ENCODE measurements around the gene FREY1. TPM values are rescaled to one million over a fixed set of nuclear protein-coding genes. Genes with fewer than 3 reads are reported as not detected.

Gene FREY1
- total and polyA plus RNA-seq, 9 of the 15 experiments (the other 6 are each of a cell fraction or from before 2014, with no cell fraction given): 0.25 to 1.5 (median 1.1) TPM; not detected in 5

- Histone ChIP-seq H3K9me1 (ENCODE audit: control insufficient read depth, insufficient read depth, low read length) (no peaks in the 10 kb centered on the region), H3K4me3 (peak overlapping the region; percentile 72), H3K4me2 (ENCODE audit: insufficient read depth, low read length) (peak overlapping the region; percentile 94), H4K20me1 (replicated peaks; ENCODE audit: control insufficient read depth, insufficient read depth, low read length) (no peaks in the 10 kb centered on the region), H3K36me3 (ENCODE audit: control insufficient read depth, insufficient read depth, low read length) (peaks cover 29% of the 10 kb centered on the region; the same call in 2 of the 3 replicates), H3K27ac (ENCODE audit: extremely low read depth, low read depth, low read length) (peak overlapping the region; percentile 88), H3K9me3 (replicated peaks; ENCODE audit: control insufficient read depth, insufficient read depth, low read depth, low read length) (no peaks in the 10 kb centered on the region), H3K9ac (ENCODE audit: insufficient read depth in 1 of 2, low read depth in 2 of 2, low read length in 2 of 2) (peak overlapping the region; percentile 79 to 93), H3K79me2 (ENCODE audit: control insufficient read depth, insufficient read depth, low read length) (peaks cover 18% of the 10 kb centered on the region), H3K27me3 (ENCODE audit: control insufficient read depth in 2 of 2, insufficient read depth in 2 of 2, low read length in 2 of 2) (no peaks in the 10 kb centered on the region), H2AFZ (ENCODE audit: low read depth, low read length) (peak overlapping the region; percentile 89), H3K4me1 (replicated peaks in 1 of 2; ENCODE audit: control insufficient read depth in 2 of 2, insufficient read depth in 2 of 2, low read length in 2 of 2) (peaks cover 11 to 57% of the 10 kb centered on the region in 2 experiments)
- intact Hi-C loops (cut with micrococcal nuclease): no loop called here
- ATAC-seq: peak; percentile 86
- CTCF ChIA-PET (ENCODE audit: low intra/inter-chr PET ratio): no interaction called here
- BruUV-seq (replicated peaks): no TSS peak
- DNase-seq (ENCODE audit: extremely low read depth in 1 of 4, low spot score in 3 of 4): peak; percentile 89 to 94 (median 90)
- in situ Hi-C loops (cut with MboI): no loop called here
- peak; percentile 83 for FAIRE-seq
- WGBS (ENCODE audit: insufficient coverage, low coverage, missing lambda C conversion rate): 1% methylated on average over 32 of the region's 38 CpGs
- POLR2A ChIA-PET: interaction anchor here (0.6 to 1.1 kb wide), 12 partner anchors 8 to 85 kb away, joined by 3 to 8 read pairs (median 3); no protein-coding TSS in a partner anchor
- TF ChIP-seq HNRNPLL (IDR thresholded peaks at IDR 0.05; ENCODE audit: low read depth, low read length, poor library complexity, severe bottlenecking): peak; percentile 5
- TF ChIP-seq TRIM28 (IDR thresholded peaks at IDR 0.05): 0 out of 2 replicates have a peak, but pooled peaks have one; percentile 21
- TF ChIP-seq ZNF24 (IDR thresholded peaks at IDR 0.05): no peak
- TF ChIP-seq FOXO4 (CRISPR knock-in tag; IDR thresholded peaks at IDR 0.05): 0 out of 2 replicates have a peak, but pooled peaks have one; percentile 41
- TF ChIP-seq CXXC5 (CRISPR knock-in tag; IDR thresholded peaks at IDR 0.05): 0 out of 2 replicates have a peak, but pooled peaks have one; percentile 9
- TF ChIP-seq ZNF143 (CRISPR knock-in tag; IDR thresholded peaks at IDR 0.05): peak; percentile 58; the same call in 1 of the 2 replicates
- peak in 1 of 2 experiments; percentile 85; a peak in 1 of 4 replicates for TF ChIP-seq SRF (CRISPR knock-in tag; IDR thresholded peaks at IDR 0.05)
- 0 out of 2 replicates have a peak, but pooled peaks have one; percentile 15 for TF ChIP-seq ELF4 (CRISPR knock-in tag; IDR thresholded peaks at IDR 0.05)
- no peak for TF ChIP-seq ZNF717 (CRISPR knock-in tag; IDR thresholded peaks at IDR 0.05)
- no peak for TF ChIP-seq HINFP (tag; conservative IDR thresholded peaks at IDR 0.05; ENCODE audit: low read depth)
- TF ChIP-seq POLR2G (IDR thresholded peaks at IDR 0.05; ENCODE audit: low read depth, low read length): peak; percentile 63
- no peak for TF ChIP-seq DIDO1 (tag; IDR thresholded peaks at IDR 0.05; ENCODE audit: low read depth)
- TF ChIP-seq KHSRP (IDR thresholded peaks at IDR 0.05): no peak
- peak in 1 of 2 experiments; percentile 21; a peak in 1 of 4 replicates for TF ChIP-seq FOXA3 (CRISPR knock-in tag; conservative IDR thresholded peaks at IDR 0.05 in 1 of 2, IDR thresholded peaks at IDR 0.05 in 1 of 2)
- TF ChIP-seq RBFOX2 (IDR thresholded peaks at IDR 0.05; ENCODE audit: low read depth, low read length): peak; percentile 19; the same call in 1 of the 2 replicates
- no peak for TF ChIP-seq GTF2F1 (IDR thresholded peaks at IDR 0.05; ENCODE audit: low read depth, low read length)
- TF ChIP-seq TEAD1 (CRISPR knock-in tag; IDR thresholded peaks at IDR 0.05): peak in 1 of 2 experiments; percentile 65; a peak in 1 of 4 replicates
- TF ChIP-seq ZBTB43 (CRISPR knock-in tag; IDR thresholded peaks at IDR 0.05): no peak
These were observed 11.4 kb upstream of the FREY1 start for GRCh38 chr11:45918331-45918941.

All from K562 (cell line).